Vagina (tissue), 2 donors: ENCODE measurements around the gene SRRM2.

Experiments
- CTCF ChIP-seq, 3 experiments: fragments of 450-650 bp in 2 of 3; fragments of 200-600 bp in 1 of 3; sonication (generic) in 1 of 3; IDR thresholded peaks; one replicate each; pipeline ENCODE4 v1.5.1; 2017 to 2019; ENCODE audit warnings: antibody characterized with exemption in 3 of 3, mild to moderate bottlenecking in 2 of 3, moderate library complexity in 2 of 3
- POLR2A ChIP-seq, 2 donors: fragments of 450-650 bp; IDR thresholded peaks; one replicate each; pipeline ENCODE4 v1.6.1; 2017; ENCODE audit warnings: antibody characterized with exemption in 2 of 2, mild to moderate bottlenecking in 2 of 2, moderate library complexity in 2 of 2

- TF ChIP-seq CTCF (IDR thresholded peaks at IDR 0.05): no peak
- no peak for TF ChIP-seq POLR2A (IDR thresholded peaks at IDR 0.05)
These were observed 9.0 kb downstream of the SRRM2 start for GRCh38 chr16:2761472-2761871.
